NT2/D1 (cell line): ENCODE results near the gene GLB1L.

Experiments used
- SUZ12 ChIP-seq: IDR thresholded peaks from 2 replicates; pipeline ENCODE4 v1.6.1; 2011; ENCODE audit not compliant: insufficient read length, insufficient read depth; ENCODE audit errors: extremely low read depth
- ZNF274 ChIP-seq: IDR thresholded peaks from 2 replicates; pipeline ENCODE4 v1.6.1; 2011; ENCODE audit warnings: mild to moderate bottlenecking, low read depth, low read length

DNA sequence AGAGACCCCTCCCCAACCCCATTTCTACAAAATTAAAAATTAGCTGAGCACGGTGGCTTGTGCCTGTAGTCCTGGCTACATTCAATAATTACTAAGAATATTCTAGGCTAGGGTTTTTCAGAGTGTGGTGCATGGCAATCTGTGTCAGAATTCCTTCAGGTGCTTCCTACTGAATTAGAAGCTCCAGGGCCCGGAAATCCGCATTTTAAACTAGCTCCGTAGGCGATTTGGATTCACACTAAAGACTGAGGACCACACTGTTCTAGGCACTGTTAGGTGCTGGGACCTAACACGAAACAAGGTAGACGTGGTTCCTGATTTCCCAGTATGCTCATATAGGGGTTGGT is 39.3 kb downstream of the GLB1L start:
- TF ChIP-seq SUZ12 = no peak
- no peak for TF ChIP-seq ZNF274
